ENCODE measurements around the gene SIMC1.
"Not testable (repeated sequence)": the region's sequence is repeated elsewhere in the genome, so short reads cannot be mapped to it uniquely, and the experiment has no call there.

DNA sequence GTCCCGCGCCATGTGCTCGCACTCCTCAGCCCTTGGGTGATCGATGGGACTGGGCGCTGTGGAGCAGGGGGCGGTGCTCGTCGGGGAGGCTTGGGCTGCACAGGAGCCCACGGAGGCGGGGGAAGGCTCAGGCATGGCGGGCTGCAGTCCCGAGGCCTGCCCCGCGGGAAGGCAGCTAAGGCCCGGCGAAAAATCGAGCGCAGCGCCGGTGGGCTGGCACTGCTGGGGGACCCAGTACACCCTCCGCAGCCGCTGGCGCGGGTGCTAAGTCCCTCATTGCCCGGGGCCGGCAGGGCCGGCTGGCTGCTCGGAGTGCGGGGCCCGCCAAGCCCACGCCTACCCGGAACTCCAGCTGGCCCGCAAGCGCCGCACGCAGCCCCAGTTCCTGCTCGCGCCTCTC, 16.2 kb upstream of the SIMC1 start:
- TF ChIP-seq, protein P1, sequence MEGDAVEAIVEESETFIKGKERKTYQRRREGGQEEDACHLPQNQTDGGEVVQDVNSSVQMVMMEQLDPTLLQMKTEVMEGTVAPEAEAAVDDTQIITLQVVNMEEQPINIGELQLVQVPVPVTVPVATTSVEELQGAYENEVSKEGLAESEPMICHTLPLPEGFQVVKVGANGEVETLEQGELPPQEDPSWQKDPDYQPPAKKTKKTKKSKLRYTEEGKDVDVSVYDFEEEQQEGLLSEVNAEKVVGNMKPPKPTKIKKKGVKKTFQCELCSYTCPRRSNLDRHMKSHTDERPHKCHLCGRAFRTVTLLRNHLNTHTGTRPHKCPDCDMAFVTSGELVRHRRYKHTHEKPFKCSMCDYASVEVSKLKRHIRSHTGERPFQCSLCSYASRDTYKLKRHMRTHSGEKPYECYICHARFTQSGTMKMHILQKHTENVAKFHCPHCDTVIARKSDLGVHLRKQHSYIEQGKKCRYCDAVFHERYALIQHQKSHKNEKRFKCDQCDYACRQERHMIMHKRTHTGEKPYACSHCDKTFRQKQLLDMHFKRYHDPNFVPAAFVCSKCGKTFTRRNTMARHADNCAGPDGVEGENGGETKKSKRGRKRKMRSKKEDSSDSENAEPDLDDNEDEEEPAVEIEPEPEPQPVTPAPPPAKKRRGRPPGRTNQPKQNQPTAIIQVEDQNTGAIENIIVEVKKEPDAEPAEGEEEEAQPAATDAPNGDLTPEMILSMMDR (IDR thresholded peaks at IDR 0.05; ENCODE audit: low read length): not testable (repeated sequence)
- TF ChIP-seq EZH2 (optimal IDR thresholded peaks at IDR 0.05; ENCODE audit: low read depth, low read length): not testable (repeated sequence)

Measured in MM.1S (cell line).